ENCODE data around the gene TRABD2B. TPM values are rescaled to one million over a fixed set of nuclear protein-coding genes. Genes with fewer than 3 reads are reported as not detected.

The TRABD2B gene
- total RNA-seq, 2 donors from 2014 or later, result 3.8 to 10.7 TPM

DNA sequence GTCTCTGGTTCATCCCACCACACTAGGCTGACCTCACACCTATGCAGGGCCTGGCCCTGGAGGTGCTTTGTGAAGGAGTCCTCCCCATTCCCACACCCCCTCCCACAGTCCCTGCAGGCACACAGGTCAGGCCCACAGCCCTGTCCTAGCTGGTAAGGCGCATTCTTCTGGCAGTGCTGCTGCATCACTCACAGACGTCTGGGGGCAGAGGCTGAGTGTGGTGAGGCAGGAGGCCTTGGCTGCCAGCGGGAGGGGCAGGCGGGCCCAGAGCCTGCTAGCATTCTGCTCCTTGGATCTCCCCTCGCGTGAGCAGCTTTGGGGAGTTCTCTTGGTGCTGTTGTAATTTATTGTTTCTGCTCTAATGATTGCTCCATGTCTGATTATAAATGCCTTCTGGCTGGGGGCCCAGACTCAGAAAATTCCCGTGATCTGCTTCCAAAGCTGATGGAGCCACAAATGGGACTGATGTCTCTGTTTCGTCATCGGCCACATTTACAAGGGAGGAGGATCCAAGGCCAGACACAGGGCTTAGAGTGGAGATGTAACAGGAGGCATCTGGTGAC lies 62.9 kb downstream of the TRABD2B start:
- ATAC-seq (ENCODE audit: insufficient number of reproducible peaks, low FRiP score, low read depth) (no peak), DNase-seq (ENCODE audit: low spot score) (no peak)
- no peak overlapping the region for H3K4me3 ChIP-seq
- H3K9me3 ChIP-seq, result no peaks in the 10 kb centered on the region
- H3K27ac ChIP-seq, result no peak overlapping the region
- TF ChIP-seq, protein P1, sequence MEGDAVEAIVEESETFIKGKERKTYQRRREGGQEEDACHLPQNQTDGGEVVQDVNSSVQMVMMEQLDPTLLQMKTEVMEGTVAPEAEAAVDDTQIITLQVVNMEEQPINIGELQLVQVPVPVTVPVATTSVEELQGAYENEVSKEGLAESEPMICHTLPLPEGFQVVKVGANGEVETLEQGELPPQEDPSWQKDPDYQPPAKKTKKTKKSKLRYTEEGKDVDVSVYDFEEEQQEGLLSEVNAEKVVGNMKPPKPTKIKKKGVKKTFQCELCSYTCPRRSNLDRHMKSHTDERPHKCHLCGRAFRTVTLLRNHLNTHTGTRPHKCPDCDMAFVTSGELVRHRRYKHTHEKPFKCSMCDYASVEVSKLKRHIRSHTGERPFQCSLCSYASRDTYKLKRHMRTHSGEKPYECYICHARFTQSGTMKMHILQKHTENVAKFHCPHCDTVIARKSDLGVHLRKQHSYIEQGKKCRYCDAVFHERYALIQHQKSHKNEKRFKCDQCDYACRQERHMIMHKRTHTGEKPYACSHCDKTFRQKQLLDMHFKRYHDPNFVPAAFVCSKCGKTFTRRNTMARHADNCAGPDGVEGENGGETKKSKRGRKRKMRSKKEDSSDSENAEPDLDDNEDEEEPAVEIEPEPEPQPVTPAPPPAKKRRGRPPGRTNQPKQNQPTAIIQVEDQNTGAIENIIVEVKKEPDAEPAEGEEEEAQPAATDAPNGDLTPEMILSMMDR (IDR thresholded peaks at IDR 0.05), result no peak
- H3K4me1 ChIP-seq (ENCODE audit: control insufficient read depth in 1 of 2, low read depth in 2 of 2), result peaks cover 9 to 13% of the 10 kb centered on the region in 2 donors
- no peaks in the 10 kb centered on the region for H3K27me3 ChIP-seq (replicated peaks; ENCODE audit: insufficient read depth)
- H3K36me3 ChIP-seq, result no peaks in the 10 kb centered on the region

DNA sequence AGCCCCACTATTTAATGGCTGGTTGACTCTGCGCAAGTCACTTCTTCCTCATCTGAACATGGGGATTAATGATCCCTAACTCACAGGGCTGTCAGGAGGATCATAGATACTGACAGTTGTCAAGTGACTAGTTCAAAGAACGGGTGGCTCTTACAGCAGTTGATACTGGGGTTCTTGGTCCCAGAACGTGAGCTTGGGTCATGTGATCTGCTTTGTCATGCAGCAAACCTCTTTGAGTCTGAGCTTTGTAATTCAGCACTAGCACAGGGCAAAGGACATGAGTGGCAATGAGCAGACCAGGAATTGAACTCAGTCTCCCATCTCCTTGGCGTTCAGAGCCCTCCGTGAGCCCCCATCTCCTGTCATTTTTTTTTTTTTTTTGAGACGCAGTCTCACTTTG lies 64.4 kb downstream of the TRABD2B start:
- TF ChIP-seq, protein P1 (IDR thresholded peaks at IDR 0.05), result no peak
- Histone ChIP-seq H3K27ac (no peak overlapping the region), H3K9me3 (no peaks in the 10 kb centered on the region), H3K4me1 (ENCODE audit: control insufficient read depth in 1 of 2, low read depth in 2 of 2) (peaks cover 9% of the 10 kb centered on the region in 2 donors), H3K4me3 (no peak overlapping the region), H3K27me3 (replicated peaks; ENCODE audit: insufficient read depth) (no peaks in the 10 kb centered on the region), H3K36me3 (no peaks in the 10 kb centered on the region)
- DNase-seq (ENCODE audit: low spot score) (no peak), ATAC-seq (ENCODE audit: insufficient number of reproducible peaks, low FRiP score, low read depth) (no peak)

DNA sequence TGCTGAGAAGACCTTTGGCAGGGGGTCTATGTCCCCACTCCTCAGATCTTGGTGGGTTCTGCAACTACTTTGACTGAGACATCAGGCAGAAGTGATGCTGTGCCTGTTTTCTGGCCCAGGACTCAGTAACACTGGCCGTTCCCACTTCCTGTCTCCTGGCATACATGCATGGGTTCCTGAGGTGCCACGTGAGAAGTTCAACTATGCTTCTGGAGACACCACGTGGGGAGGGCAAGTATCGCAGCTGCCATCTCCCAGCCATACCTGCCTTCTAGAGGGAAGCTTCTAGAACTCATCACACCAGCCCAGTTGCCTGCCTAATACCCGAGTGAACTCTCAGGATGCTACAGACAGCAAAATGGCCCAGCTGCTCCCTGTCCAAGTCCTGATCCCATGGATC lies 65.8 kb downstream of the TRABD2B start:
- no peak for DNase-seq (ENCODE audit: low spot score)

DNA sequence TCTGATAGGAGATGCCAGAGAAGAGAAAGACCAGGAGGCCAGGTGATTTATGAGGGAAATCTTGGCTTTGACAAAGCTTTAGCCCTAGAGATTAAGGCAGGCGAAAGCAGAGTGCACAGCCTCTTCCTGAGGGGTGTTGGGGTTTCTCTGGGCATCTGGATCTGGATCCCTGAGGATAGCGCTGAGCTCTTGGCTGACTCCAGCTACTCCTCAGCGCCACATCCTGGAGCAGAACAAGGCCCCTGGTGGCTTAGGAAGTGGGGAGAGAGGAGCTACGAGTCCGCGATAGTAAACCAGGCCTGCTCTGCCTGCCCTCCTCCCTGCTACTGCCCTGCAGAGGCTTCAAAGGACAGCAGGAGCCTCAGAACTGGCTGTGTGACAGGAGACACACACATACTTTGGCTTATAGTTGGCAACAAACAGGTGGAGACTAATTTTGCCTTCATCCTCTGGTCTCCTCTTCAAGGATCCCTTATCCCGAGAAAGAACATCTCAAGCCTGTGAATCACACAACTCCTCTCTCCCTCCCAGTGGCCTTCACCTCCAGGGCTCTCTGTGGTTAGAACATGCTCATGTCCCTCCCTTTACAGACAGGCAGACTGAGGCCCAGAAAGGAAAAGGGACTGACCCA lies 66.9 kb downstream of the TRABD2B start:
- no peak overlapping the region for H3K27ac ChIP-seq
- TF ChIP-seq, protein P1 (IDR thresholded peaks at IDR 0.05), result no peak
- no peaks in the 10 kb centered on the region for H3K27me3 ChIP-seq (replicated peaks; ENCODE audit: insufficient read depth)
- no peaks in the 10 kb centered on the region for H3K36me3 ChIP-seq
- no peak overlapping the region for H3K4me3 ChIP-seq
- peaks cover 24 to 26% of the 10 kb centered on the region in 2 donors for H3K4me1 ChIP-seq (ENCODE audit: control insufficient read depth in 1 of 2, low read depth in 2 of 2)
- H3K9me3 ChIP-seq, result no peaks in the 10 kb centered on the region
- ATAC-seq (ENCODE audit: insufficient number of reproducible peaks, low FRiP score, low read depth) (no peak), DNase-seq (ENCODE audit: low spot score) (no peak)

More for the DNA sequence above, 65.8 kb downstream of the TRABD2B start:
- TF ChIP-seq, protein P1 (IDR thresholded peaks at IDR 0.05), result peak; percentile 40
- Histone ChIP-seq H3K36me3 (no peaks in the 10 kb centered on the region), H3K9me3 (no peaks in the 10 kb centered on the region), H3K4me1 (ENCODE audit: control insufficient read depth in 1 of 2, low read depth in 2 of 2) (peaks cover 20 to 21% of the 10 kb centered on the region in 2 donors), H3K27ac (no peak overlapping the region), H3K27me3 (replicated peaks; ENCODE audit: insufficient read depth) (no peaks in the 10 kb centered on the region), H3K4me3 (no peak overlapping the region)
- no peak for ATAC-seq (ENCODE audit: insufficient number of reproducible peaks, low FRiP score, low read depth)

DNA sequence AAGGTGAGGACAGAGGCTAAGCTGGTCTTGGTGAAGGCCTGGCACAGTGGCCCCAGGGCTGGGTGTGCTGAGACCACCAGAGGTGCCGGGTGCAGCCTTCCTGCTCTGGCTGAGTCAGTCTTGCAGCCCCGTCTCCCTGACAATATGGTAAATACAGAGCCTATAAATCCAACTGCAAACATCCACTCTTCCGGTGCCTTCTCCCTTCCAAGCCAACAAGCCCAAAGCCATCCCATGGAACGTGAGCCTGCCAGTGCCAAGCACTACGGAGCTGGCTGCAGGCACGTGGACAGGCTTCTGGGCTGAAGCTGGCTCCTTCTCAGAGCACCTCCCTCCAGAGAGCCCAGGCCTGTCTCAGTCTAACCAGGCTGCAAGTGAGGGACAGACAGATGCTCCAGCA lies 70.0 kb downstream of the TRABD2B start:
- no peak for ATAC-seq (ENCODE audit: insufficient number of reproducible peaks, low FRiP score, low read depth)
- Histone ChIP-seq H3K27me3 (replicated peaks; ENCODE audit: insufficient read depth) (no peaks in the 10 kb centered on the region), H3K27ac (no peak overlapping the region), H3K9me3 (no peaks in the 10 kb centered on the region), H3K4me1 (ENCODE audit: control insufficient read depth in 1 of 2, low read depth in 2 of 2) (peaks cover 15 to 17% of the 10 kb centered on the region in 2 donors), H3K4me3 (no peak overlapping the region), H3K36me3 (no peaks in the 10 kb centered on the region)
- TF ChIP-seq, protein P1 (IDR thresholded peaks at IDR 0.05), result no peak
- no peak for DNase-seq (ENCODE audit: low spot score)
